Prostate gland (tissue), 2 donors: ENCODE results near the gene BCAS3. TPM values are rescaled to one million over a fixed set of nuclear protein-coding genes. Genes with fewer than 3 reads are reported as not detected.

Experiments
- DNase-seq: peaks from one replicate; pipeline ENCODE4 v3.0.0-alpha.2; 2019; ENCODE audit warnings: low spot score
- H3K27ac ChIP-seq, 2 donors: fragments of 200-600 bp; sonication (generic); 2 replicates each; pipeline ENCODE4 v1.5.1; 2017 to 2019
- H3K27me3 ChIP-seq: fragments of 200-600 bp; sonication (generic); replicated peaks from 2 replicates; pipeline ENCODE4 v1.5.1; 2019; ENCODE audit not compliant: insufficient read depth
- H3K36me3 ChIP-seq, 2 donors: fragments of 200-600 bp; sonication (generic); 1 replicate in 1 of 2; 2 replicates in 1 of 2; pipeline versions ENCODE4 v1.5.1 to v1.8.1; 2017 to 2019
- H3K4me1 ChIP-seq: fragments of 200-600 bp; sonication (generic); replicated peaks from 2 replicates; pipeline ENCODE4 v1.5.1; 2019
- H3K4me3 ChIP-seq, 2 donors: fragments of 200-600 bp; sonication (generic); 2 replicates each; pipeline ENCODE4 v1.5.1; 2017 to 2019
- H3K9me3 ChIP-seq: fragments of 200-600 bp; sonication (generic); 2 replicates; pipeline ENCODE4 v1.5.1; 2017
- POLR2A ChIP-seq: fragments of 450-650 bp; IDR thresholded peaks from one replicate; pipeline ENCODE4 v1.6.1; 2016; ENCODE audit warnings: antibody characterized with exemption, mild to moderate bottlenecking
- POLR2AphosphoS5 ChIP-seq: sonication (generic); formaldehyde crosslinking; IDR thresholded peaks from one replicate; pipeline ENCODE4 v1.6.1; 2017; ENCODE audit warnings: antibody characterized with exemption
- WGBS: methylation state at CpG from one replicate; pipeline ENCODE4 v1.1.5; 2018; 5-methylcytosine and 5-hydroxymethylcytosine counted together
- intact Hi-C: fragments of 100-400 bp; cut with DNase I; formaldehyde crosslinking; loops from one replicate; pipeline ENCODE4 v1.14.2; 2022
- total RNA-seq, 2 donors: library from RNA; depleted of rRNA; stranded (reverse); fragments of >200 nt; gene quantifications; one replicate each; pipeline ENCODE4 v1.1.0, GENCODE V29; 2016
- TF ChIP-seq, protein P1 (sequence below), 4 experiments: fragments of 200-600 bp in 2 of 4; fragments of 450-650 bp in 2 of 4; sonication (generic) in 2 of 4; IDR thresholded peaks; 1 replicate in 3 of 4; 2 replicates in 1 of 4; pipeline ENCODE4 v1.5.1; 2016 to 2019; ENCODE audit warnings: antibody characterized with exemption in 4 of 4, mild to moderate bottlenecking in 2 of 4, moderate library complexity in 2 of 4

BCAS3 gene
- total RNA-seq, 2 donors from 2014 or later, result 57.8 to 93.9 TPM

DNA sequence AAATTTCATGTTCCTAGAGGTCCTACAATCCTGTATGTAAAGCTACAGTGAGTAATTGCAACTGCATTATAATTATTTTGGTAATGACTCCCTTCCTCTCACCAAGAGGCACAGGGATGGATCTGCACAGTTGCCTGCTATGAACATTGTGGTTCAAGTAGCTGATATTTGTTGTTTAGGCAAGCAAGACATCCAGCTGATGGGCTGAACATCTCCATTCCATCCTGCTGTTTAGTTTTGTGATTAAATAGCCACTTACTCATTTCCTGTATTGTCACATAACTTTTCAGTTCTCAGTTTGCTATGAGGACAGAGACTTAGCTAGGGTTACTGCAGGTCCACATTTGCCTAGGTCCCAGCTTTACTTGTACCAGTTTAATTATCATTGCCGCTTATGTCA lies 540.8 kb downstream of the BCAS3 start:
- Histone ChIP-seq H3K27me3 (no peaks in the 10 kb centered on the region), H3K4me3 (no peak overlapping the region), H3K36me3 (no peaks in the 10 kb centered on the region), H3K4me1 (no peaks in the 10 kb centered on the region), H3K27ac (no peak overlapping the region), H3K9me3 (no peaks in the 10 kb centered on the region)
- WGBS, result 98% methylated on average over 1 of the region's 1 CpG
- TF ChIP-seq, protein P1, sequence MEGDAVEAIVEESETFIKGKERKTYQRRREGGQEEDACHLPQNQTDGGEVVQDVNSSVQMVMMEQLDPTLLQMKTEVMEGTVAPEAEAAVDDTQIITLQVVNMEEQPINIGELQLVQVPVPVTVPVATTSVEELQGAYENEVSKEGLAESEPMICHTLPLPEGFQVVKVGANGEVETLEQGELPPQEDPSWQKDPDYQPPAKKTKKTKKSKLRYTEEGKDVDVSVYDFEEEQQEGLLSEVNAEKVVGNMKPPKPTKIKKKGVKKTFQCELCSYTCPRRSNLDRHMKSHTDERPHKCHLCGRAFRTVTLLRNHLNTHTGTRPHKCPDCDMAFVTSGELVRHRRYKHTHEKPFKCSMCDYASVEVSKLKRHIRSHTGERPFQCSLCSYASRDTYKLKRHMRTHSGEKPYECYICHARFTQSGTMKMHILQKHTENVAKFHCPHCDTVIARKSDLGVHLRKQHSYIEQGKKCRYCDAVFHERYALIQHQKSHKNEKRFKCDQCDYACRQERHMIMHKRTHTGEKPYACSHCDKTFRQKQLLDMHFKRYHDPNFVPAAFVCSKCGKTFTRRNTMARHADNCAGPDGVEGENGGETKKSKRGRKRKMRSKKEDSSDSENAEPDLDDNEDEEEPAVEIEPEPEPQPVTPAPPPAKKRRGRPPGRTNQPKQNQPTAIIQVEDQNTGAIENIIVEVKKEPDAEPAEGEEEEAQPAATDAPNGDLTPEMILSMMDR (IDR thresholded peaks at IDR 0.05), result no peak
- TF ChIP-seq POLR2AphosphoS5, result no peak
- TF ChIP-seq POLR2A, result no peak
- no peak for DNase-seq
- intact Hi-C loops, result no loop called here

DNA sequence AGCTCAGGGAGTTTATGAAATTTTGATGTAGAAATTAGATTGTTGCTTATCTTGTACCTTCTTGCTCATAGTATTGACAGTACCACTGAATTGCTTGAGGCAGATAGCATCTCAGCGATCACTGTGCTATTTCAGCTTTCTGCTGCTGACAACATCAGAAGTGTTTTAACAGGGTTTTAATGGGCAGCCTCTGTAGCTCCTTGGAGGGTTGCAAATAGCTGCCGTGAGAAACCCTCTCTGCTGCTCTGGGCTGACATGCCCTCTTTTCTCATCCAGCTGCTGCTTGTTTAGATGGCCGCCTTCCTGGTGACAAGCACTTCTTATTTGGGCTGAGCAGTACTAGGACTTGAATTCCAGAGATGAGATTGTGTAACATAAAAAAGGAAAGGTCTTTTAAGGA lies 541.8 kb downstream of the BCAS3 start:
- H3K27ac ChIP-seq, result no peak overlapping the region
- no peaks in the 10 kb centered on the region for H3K9me3 ChIP-seq
- WGBS, result 39% methylated on average over 3 of the region's 3 CpGs
- no peak for DNase-seq
- intact Hi-C loops, result no loop called here
- no peak overlapping the region for H3K4me3 ChIP-seq
- H3K27me3 ChIP-seq, result no peaks in the 10 kb centered on the region
- peak; percentile 14 for TF ChIP-seq POLR2AphosphoS5
- TF ChIP-seq, protein P1 (IDR thresholded peaks at IDR 0.05), result no peak
- H3K4me1 ChIP-seq, result no peaks in the 10 kb centered on the region
- no peaks in the 10 kb centered on the region for H3K36me3 ChIP-seq

DNA sequence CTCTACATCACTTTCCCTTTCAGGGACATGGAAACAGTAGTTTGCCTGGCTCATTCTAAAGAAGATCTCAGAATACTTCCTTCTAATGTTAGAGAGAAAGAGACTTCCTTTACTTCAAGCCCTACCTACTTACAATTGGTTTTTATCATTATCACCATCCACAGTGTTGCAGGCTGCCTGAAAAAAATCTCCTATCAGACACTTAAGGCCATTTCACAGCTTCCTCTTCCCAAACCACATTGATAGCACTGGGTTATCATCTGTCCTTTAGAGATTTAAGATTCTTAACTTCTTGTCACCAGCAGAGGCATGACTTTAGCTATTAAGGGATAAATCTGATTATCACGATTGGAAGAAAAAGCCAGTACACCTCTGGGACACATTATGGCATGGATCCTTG lies 543.5 kb downstream of the BCAS3 start:
- H3K9me3 ChIP-seq, result no peaks in the 10 kb centered on the region
- intact Hi-C loops, result no loop called here
- no peak for DNase-seq
- no peak overlapping the region for H3K27ac ChIP-seq
- 67% methylated on average over 1 of the region's 1 CpG for WGBS
- TF ChIP-seq, protein P1 (IDR thresholded peaks at IDR 0.05), result no peak
- no peak for TF ChIP-seq POLR2AphosphoS5
- H3K4me1 ChIP-seq, result no peaks in the 10 kb centered on the region
- no peaks in the 10 kb centered on the region for H3K27me3 ChIP-seq
- H3K36me3 ChIP-seq, result no peaks in the 10 kb centered on the region
- no peak overlapping the region for H3K4me3 ChIP-seq

DNA sequence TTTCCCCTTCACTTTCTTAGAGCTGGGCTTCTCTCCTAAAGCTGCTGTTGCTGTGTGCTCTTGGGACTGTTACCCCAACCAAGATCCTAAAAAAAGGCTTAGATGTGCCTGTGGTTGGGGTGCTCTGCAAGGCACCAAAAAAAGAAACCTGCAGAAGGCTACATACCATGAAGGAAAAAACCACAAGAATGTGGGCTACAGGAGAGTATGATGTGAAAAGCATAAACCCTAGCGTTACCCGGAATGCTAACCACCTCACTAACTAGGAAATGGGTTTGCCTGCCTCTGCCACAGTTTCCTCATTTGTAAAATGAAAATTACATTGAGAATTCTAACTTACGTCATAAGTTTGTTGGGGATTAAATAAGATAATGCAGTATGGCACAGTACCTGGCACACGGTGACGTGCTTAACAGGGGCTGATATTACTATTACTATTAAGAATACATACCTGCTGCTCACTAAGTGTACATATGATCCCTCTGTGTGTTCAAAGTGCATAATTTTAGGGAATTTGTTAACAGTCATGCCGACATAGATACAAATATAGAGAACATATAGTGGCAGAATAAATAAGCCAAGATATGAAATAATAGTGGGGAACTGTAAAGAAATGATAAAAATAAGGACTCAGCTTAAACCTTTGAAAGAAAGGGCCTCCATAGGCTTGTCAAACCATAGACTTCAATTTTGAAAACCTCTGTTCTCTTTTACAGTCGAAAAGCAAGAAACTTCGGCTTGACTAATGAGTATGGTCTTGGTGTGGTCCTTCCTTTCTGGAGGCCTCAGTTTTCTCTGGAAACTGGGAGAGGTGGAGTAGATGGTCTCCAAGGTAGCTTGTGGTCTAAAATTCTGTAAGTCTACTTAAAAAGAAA lies 544.2 kb downstream of the BCAS3 start:
- H3K36me3 ChIP-seq, result no peaks in the 10 kb centered on the region
- 96% methylated on average over 8 of the region's 8 CpGs for WGBS
- no peak overlapping the region for H3K27ac ChIP-seq
- H3K27me3 ChIP-seq, result no peaks in the 10 kb centered on the region
- H3K9me3 ChIP-seq, result no peaks in the 10 kb centered on the region
- TF ChIP-seq POLR2AphosphoS5, result no peak
- TF ChIP-seq, protein P1 (IDR thresholded peaks at IDR 0.05), result no peak
- TF ChIP-seq POLR2A, result no peak
- no peak for DNase-seq
- no peaks in the 10 kb centered on the region for H3K4me1 ChIP-seq
- H3K4me3 ChIP-seq, result no peak overlapping the region
- intact Hi-C loops, result no loop called here

DNA sequence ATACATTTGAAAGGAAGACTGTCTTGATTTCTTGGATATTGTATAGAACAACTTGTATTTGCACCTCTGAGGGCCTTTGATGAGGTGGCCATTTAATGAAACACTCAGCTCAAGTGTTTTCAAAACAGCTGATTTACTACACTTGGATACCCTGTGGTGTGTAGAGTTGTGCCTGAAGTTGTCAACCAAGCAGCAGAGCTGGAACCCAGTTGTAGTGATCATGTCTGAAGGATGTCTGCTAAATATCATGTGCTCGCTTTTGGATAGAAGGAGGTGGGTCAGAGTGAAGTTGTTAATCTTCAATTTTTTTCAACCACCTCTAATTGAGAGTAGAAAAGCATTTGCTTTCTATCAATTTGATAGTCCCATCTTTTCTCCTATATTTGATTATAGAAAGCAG lies 546.1 kb downstream of the BCAS3 start:
- TF ChIP-seq, protein P1 (IDR thresholded peaks at IDR 0.05), result no peak
- TF ChIP-seq POLR2A (no peak), POLR2AphosphoS5 (no peak)
- Histone ChIP-seq H3K9me3 (no peaks in the 10 kb centered on the region), H3K27ac (no peak overlapping the region), H3K4me3 (no peak overlapping the region), H3K36me3 (no peaks in the 10 kb centered on the region), H3K27me3 (no peaks in the 10 kb centered on the region), H3K4me1 (no peaks in the 10 kb centered on the region)
- intact Hi-C loops, result no loop called here
- 96% methylated on average over 1 of the region's 1 CpG for WGBS
- DNase-seq, result no peak
